ENCODE measurements around the gene JPH2. TPM values are rescaled to one million over a fixed set of nuclear protein-coding genes. Genes with fewer than 3 reads are reported as not detected.

JPH2 gene
- total RNA-seq, 1 donor from 2014 or later: 2.9 TPM

DNA sequence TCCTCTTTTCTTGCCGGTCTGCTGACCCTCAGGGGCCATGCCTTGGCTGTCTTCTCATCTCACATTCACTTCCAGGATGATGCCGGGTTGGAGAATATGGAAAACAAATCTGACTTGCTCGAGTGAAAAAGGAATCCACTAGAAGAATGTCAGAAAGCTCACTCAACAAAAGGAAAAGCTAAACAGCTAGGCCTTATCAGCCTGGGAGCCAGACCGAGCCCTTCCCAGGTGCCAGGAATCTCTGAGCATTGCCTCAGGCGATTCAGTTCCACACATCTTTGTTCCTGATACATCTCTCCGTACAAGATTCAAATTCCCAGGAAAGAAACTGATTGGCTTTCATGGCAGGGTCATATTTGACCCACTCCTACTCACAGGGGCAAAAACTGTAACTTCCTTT lies 32.8 kb upstream of the JPH2 start:
- H3K4me3 ChIP-seq (ENCODE audit: low read depth, low read length): no peak overlapping the region
- DNase-seq (ENCODE audit: low read depth): no peak
- TF ChIP-seq, protein P1, sequence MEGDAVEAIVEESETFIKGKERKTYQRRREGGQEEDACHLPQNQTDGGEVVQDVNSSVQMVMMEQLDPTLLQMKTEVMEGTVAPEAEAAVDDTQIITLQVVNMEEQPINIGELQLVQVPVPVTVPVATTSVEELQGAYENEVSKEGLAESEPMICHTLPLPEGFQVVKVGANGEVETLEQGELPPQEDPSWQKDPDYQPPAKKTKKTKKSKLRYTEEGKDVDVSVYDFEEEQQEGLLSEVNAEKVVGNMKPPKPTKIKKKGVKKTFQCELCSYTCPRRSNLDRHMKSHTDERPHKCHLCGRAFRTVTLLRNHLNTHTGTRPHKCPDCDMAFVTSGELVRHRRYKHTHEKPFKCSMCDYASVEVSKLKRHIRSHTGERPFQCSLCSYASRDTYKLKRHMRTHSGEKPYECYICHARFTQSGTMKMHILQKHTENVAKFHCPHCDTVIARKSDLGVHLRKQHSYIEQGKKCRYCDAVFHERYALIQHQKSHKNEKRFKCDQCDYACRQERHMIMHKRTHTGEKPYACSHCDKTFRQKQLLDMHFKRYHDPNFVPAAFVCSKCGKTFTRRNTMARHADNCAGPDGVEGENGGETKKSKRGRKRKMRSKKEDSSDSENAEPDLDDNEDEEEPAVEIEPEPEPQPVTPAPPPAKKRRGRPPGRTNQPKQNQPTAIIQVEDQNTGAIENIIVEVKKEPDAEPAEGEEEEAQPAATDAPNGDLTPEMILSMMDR (conservative IDR thresholded peaks at IDR 0.05; ENCODE audit: low read depth, low read length): no peak

DNA sequence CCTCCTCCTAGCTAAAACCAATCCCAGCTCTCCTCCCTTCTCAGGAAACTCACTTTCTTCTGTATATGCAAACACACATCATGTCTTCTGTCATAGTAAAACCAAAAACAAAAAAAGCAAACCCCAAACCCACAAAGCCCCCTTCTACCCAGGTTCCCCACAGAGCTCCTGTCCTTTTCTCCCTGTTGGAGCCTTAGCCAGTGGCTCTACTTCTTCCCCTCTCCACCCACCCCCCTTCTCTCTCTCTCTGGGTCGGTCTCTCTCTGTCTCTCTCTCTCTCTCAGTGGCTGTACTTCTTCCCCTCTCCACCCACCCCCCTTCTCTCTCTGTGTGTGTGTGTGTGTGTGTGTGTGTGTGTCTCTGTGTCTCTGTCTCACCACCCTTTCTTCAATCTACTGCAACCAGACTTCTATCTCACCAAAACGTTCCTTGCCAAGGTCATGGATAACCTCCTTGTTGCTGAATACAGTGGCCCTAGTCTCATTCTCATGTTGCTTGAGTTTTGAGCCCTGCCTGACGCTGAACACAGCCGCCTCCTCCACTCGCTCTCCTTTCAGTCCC lies 32.3 kb upstream of the JPH2 start:
- TF ChIP-seq, protein P1 (conservative IDR thresholded peaks at IDR 0.05; ENCODE audit: low read depth, low read length): no peak
- no peak overlapping the region for H3K4me3 ChIP-seq (ENCODE audit: low read depth, low read length)
- no peak for DNase-seq (ENCODE audit: low read depth)

DNA sequence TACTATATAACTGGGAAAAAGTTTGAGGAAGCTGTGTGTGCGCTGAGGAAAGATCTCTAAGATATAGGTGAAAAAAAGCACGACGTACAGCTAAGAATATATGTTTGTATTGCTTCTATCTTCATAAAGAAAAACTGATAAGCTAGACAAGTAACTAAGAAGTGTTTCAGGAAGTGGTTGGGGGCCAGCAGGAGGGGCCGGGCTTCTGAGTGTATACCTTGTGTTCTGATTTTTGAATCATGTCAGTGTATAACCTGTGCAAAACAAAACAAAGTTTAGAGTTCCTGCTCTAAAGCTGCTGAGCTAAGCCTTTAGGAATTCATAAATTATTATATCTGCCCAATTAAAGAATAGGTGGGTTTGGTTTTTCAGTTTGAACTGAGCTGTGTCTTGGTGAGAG lies 31.5 kb upstream of the JPH2 start:
- no peak overlapping the region for H3K4me3 ChIP-seq (ENCODE audit: low read depth, low read length)
- no peak for DNase-seq (ENCODE audit: low read depth)

DNA sequence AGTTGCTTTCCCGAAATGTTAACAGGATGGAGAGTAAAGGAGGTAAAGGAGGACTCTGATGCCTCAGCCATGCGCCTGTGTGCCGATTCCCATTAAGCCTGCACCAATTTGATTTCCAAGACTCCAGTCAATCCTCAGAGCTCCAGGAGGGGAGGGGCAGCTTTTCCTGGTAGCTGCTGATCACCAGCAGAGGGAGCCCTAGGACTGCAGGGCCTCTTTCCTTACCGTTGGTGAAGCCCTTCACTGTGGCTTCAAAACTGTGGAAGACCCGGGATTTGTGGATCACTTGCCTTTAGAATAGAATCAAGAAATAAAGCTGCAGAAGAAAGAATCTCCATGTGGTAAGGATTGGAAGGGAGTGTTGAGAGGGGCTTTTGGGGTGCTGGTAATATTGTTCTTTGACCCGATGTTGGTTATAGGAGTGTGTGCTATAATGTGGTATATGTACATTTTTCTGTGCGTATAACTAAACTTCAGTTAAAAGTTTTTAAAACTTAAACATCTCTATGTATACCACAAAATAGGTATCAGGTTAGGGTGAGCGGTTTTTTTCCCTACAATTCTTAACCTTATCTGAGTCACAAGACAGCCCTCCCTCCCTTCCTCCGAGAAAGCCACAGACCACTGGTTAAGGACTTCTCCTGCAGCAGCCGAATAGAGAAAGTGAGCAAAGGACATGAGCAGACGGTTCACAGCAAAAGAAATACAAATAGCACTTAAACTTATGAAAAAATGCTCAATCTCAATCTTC lies 30.5 kb upstream of the JPH2 start:
- DNase-seq (ENCODE audit: low read depth): no peak
- TF ChIP-seq, protein P1 (conservative IDR thresholded peaks at IDR 0.05; ENCODE audit: low read depth, low read length): peak; percentile 100

More for the DNA sequence above, 31.5 kb upstream of the JPH2 start:
- TF ChIP-seq, protein P1 (conservative IDR thresholded peaks at IDR 0.05; ENCODE audit: low read depth, low read length): no peak

DNA sequence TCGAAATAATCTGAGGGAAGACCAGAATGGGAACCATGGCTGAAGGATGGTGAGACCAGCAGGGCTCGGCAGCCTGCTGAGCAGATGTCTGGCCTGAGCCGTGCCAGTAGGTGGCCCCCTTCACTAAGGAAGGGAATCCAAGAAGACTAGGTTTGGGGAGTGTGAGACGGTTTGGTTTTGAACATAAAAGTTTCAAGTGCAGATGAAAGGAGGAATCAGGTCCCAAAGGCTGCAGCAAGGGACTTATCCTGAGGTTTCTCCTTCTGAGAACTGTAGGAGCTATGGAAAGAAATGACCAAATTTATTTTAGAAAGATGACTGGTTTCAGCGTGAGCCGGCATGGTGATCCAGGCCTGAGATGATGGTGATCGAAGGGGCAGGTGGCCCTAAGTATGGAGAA lies 28.1 kb upstream of the JPH2 start:
- TF ChIP-seq, protein P1 (conservative IDR thresholded peaks at IDR 0.05; ENCODE audit: low read depth, low read length): peak; percentile 98
- no peak overlapping the region for H3K4me3 ChIP-seq (ENCODE audit: low read depth, low read length)
- no peak for DNase-seq (ENCODE audit: low read depth)

More for the DNA sequence above, 30.5 kb upstream of the JPH2 start:
- H3K4me3 ChIP-seq (ENCODE audit: low read depth, low read length): peak overlapping the region; percentile 32

DNA sequence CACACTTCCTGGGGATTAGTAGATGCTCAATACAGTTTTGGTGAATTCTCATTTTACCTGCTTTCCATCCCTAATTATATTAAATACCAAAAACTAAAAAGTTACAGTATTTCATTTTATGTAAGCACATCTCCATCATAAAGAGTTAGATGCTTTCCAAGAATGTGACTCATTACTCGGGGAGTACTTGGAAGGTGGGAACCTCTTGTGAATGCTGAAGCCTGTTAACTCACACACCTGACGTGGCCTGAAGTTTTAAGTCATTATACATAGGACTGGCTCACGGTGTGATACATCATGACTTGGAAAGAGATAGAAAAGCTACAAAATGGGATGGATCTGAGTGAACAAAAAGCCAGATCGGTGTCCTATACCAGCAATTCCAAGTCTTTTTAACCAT lies 25.8 kb upstream of the JPH2 start:
- TF ChIP-seq, protein P1 (conservative IDR thresholded peaks at IDR 0.05; ENCODE audit: low read depth, low read length): no peak
- H3K4me3 ChIP-seq (ENCODE audit: low read depth, low read length): no peak overlapping the region
- no peak for DNase-seq (ENCODE audit: low read depth)
